Thyroid gland (tissue), 4 donors: ENCODE measurements around the gene MUS81.

Experiments
- CTCF ChIP-seq, 6 experiments: fragments of 200-600 bp in 3 of 6; fragments of 450-650 bp in 3 of 6; sonication (generic) in 3 of 6; IDR thresholded peaks; one replicate each; pipeline ENCODE4 v1.5.1; 2016 to 2019; ENCODE audit warnings: antibody characterized with exemption in 6 of 6, mild to moderate bottlenecking in 2 of 6, inconsistent platforms in 1 of 6, moderate library complexity in 1 of 6
- POLR2A ChIP-seq, 2 donors: fragments of 450-650 bp; IDR thresholded peaks; one replicate each; pipeline ENCODE4 v1.6.1; 2017; ENCODE audit warnings: antibody characterized with exemption in 2 of 2, mild to moderate bottlenecking in 2 of 2, moderate library complexity in 1 of 2

DNA sequence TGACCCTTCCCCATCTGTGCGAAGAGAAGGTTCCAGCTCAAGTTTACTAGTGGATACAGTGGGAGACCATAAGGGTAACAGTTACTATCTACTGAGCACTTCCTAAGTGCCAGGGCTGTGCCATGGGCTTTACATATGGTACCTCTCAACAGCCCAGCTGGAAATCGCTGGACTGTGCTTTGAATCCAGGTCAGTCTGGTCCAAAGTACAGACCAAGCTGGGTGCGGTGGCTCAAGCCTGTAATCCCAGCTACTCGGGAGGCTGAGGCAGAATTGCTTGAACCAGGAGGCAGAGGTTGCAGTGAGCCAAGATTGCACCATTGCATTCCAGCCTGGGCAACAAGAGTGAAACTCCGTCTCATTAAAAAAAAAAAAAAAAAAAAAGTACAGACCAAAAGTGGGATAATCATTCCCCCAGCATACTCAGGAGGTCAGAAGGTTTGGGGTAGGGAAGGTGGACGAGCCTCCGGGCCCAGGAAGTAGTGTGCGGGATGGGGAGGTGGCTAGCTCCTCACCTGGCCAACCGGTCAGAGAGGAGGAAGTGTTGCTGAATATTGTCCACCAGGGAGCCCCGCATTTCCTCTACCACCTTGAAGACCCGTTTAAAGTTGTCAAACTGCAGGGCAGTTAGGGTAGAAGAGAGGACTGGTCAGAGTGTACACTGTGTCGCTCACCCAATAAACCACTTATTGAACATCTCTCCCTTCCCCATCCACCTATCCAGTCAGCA is 25.7 kb downstream of the MUS81 start:
- no peak for TF ChIP-seq CTCF (IDR thresholded peaks at IDR 0.05)
- TF ChIP-seq POLR2A (IDR thresholded peaks at IDR 0.05), result no peak
